Thyroid gland (tissue), 4 donors: Measurements from ENCODE around the gene B3GNT5. TPM values are rescaled to one million over a fixed set of nuclear protein-coding genes. Genes with fewer than 3 reads are reported as not detected.
A peak's percentile ranks its signal among the peaks of the same experiment; 100 is the strongest.

Experiments used
- DNase-seq, 2 donors: peaks; one replicate each; pipeline ENCODE4 v3.0.0-alpha.2; 2019
- H3K27ac ChIP-seq, 3 donors: fragments of 200-600 bp; sonication (generic); 1 replicate in 2 of 3; 2 replicates in 1 of 3; pipeline ENCODE4 v1.5.1; 2016 to 2019; ENCODE audit warnings: mild to moderate bottlenecking in 1 of 3, moderate library complexity in 1 of 3
- H3K27me3 ChIP-seq: fragments of 200-600 bp; sonication (generic); one replicate; pipeline ENCODE4 v1.5.1; 2019
- H3K36me3 ChIP-seq, 2 donors: fragments of 200-600 bp; sonication (generic); one replicate each; pipeline ENCODE4 v1.5.1; 2016 to 2019
- H3K4me1 ChIP-seq, 2 donors: fragments of 200-600 bp; sonication (generic); one replicate each; pipeline ENCODE4 v1.5.1; 2017 to 2019
- H3K4me3 ChIP-seq, 3 donors: fragments of 200-600 bp; sonication (generic); replicated peaks in 1 of 3; 1 replicate in 2 of 3; 2 replicates in 1 of 3; pipeline ENCODE4 v1.5.1; 2016; ENCODE audit warnings: mild to moderate bottlenecking in 1 of 3
- H3K9me3 ChIP-seq: fragments of 200-600 bp; sonication (generic); one replicate; pipeline ENCODE4 v1.5.1; 2017
- CTCF ChIP-seq, 6 experiments: fragments of 200-600 bp in 3 of 6; fragments of 450-650 bp in 3 of 6; sonication (generic) in 3 of 6; IDR thresholded peaks; one replicate each; pipeline ENCODE4 v1.5.1; 2016 to 2019; ENCODE audit warnings: antibody characterized with exemption in 6 of 6, mild to moderate bottlenecking in 2 of 6, inconsistent platforms in 1 of 6, moderate library complexity in 1 of 6
- POLR2A ChIP-seq, 2 donors: fragments of 450-650 bp; IDR thresholded peaks; one replicate each; pipeline ENCODE4 v1.6.1; 2017; ENCODE audit warnings: antibody characterized with exemption in 2 of 2, mild to moderate bottlenecking in 2 of 2, moderate library complexity in 1 of 2
- WGBS, 2 donors: methylation state at CpG; one replicate each; pipeline ENCODE4 v1.1.5; 2017; 5-methylcytosine and 5-hydroxymethylcytosine counted together
- intact Hi-C: fragments of 100-400 bp; cut with DNase I; formaldehyde crosslinking; loops from one replicate; pipeline ENCODE4 v1.15.1; 2023
- total RNA-seq, 4 donors: library from RNA; depleted of rRNA; stranded (reverse); fragments of >200 nt; gene quantifications; one replicate each; pipeline ENCODE4 v1.2.3, GENCODE V29; 2016

B3GNT5 gene
- total RNA-seq, 4 donors from 2014 or later = 5.2 to 10.6 (median 7.1) TPM

DNA sequence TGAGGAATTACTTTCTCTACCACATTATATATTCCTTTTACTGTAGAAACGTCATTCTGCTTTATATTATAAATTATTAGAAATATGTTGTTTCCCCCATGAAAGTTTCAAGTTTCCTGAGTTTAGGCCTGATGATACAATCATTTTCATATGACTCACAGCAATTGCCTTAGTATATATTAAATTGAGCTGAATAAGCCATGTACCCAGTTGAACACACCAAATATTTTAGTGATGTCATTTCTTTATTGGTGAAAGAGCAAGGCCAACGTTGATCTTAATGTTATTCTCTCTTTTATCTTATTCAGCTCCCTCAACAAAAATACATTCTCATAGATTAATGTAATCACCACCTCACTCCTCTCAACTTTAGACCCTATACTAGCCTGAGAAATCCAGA lies 30.8 kb downstream of the B3GNT5 start:
- no peak overlapping the region for H3K27ac ChIP-seq
- no peaks in the 10 kb centered on the region for H3K36me3 ChIP-seq
- H3K27me3 ChIP-seq = no peaks in the 10 kb centered on the region
- intact Hi-C loops = no loop called here
- DNase-seq = no peak
- peaks cover 7 to 14% of the 10 kb centered on the region in 2 donors for H3K4me1 ChIP-seq
- no peaks in the 10 kb centered on the region for H3K9me3 ChIP-seq
- TF ChIP-seq POLR2A (IDR thresholded peaks at IDR 0.05) = no peak
- no peak for TF ChIP-seq CTCF (IDR thresholded peaks at IDR 0.05)
- H3K4me3 ChIP-seq = no peak overlapping the region
- WGBS, 2 donors = 59 to 90% methylated on average over 2 of the region's 2 CpGs

DNA sequence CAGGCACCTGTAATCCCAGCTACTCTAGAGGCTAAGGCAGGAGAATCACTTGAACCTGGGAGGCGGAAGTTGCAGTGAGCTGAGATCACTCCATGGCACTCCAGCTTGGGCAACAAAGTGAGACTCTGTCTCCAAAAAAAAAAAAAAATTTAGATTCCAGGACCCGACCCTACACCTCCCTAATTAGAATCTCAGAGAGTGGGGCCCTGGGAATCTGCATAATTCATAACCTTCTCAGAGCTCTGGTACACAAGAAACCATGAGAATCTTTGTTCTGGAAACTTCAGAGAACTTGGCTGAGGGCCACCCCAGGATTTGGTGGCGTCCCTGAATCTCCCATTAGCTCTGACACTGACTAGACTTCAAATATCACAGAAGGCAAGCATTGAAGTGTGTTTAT lies 31.5 kb downstream of the B3GNT5 start:
- intact Hi-C loops = no loop called here
- peak overlapping the region in 1 of 3 donors; percentile 61 for H3K27ac ChIP-seq
- H3K9me3 ChIP-seq = no peaks in the 10 kb centered on the region
- H3K36me3 ChIP-seq = no peaks in the 10 kb centered on the region
- no peaks in the 10 kb centered on the region for H3K27me3 ChIP-seq
- DNase-seq = no peak
- TF ChIP-seq POLR2A (IDR thresholded peaks at IDR 0.05) = no peak
- TF ChIP-seq CTCF (IDR thresholded peaks at IDR 0.05) = no peak
- 74 to 89% methylated on average over 3 of the region's 3 CpGs for WGBS, 2 donors
- no peak overlapping the region for H3K4me3 ChIP-seq
- H3K4me1 ChIP-seq = peaks cover 7 to 14% of the 10 kb centered on the region in 2 donors

GRCh38 chr3:183285318-183285717 lies 32.3 kb downstream of the B3GNT5 start:
- Histone ChIP-seq H3K27me3 (no peaks in the 10 kb centered on the region), H3K9me3 (no peaks in the 10 kb centered on the region), H3K4me1 (peaks cover 7 to 14% of the 10 kb centered on the region in 2 donors), H3K27ac (peak overlapping the region in 2 of 3 donors; percentile 17 to 61), H3K4me3 (no peak overlapping the region), H3K36me3 (no peaks in the 10 kb centered on the region)
- no peak for TF ChIP-seq CTCF (IDR thresholded peaks at IDR 0.05)
- TF ChIP-seq POLR2A (IDR thresholded peaks at IDR 0.05) = no peak
- intact Hi-C loops = no loop called here
- 64 to 83% methylated on average over 1 of the region's 1 CpG for WGBS, 2 donors
- DNase-seq = no peak

- no peaks in the 10 kb centered on the region for H3K36me3 ChIP-seq
- peak; percentile 48 to 53 for DNase-seq
- peak overlapping the region in 2 of 3 donors; percentile 17 to 61 for H3K27ac ChIP-seq
- H3K4me3 ChIP-seq = no peak overlapping the region
- H3K9me3 ChIP-seq = no peaks in the 10 kb centered on the region
- intact Hi-C loops = no loop called here
- TF ChIP-seq CTCF (IDR thresholded peaks at IDR 0.05) (no peak), POLR2A (IDR thresholded peaks at IDR 0.05) (no peak)
- 46 to 65% methylated on average over 10 of the region's 10 CpGs for WGBS, 2 donors
- peaks cover 7 to 14% of the 10 kb centered on the region in 2 donors for H3K4me1 ChIP-seq
- H3K27me3 ChIP-seq = no peaks in the 10 kb centered on the region
These were observed 32.9 kb downstream of the B3GNT5 start for GRCh38 chr3:183285828-183286457.

DNA sequence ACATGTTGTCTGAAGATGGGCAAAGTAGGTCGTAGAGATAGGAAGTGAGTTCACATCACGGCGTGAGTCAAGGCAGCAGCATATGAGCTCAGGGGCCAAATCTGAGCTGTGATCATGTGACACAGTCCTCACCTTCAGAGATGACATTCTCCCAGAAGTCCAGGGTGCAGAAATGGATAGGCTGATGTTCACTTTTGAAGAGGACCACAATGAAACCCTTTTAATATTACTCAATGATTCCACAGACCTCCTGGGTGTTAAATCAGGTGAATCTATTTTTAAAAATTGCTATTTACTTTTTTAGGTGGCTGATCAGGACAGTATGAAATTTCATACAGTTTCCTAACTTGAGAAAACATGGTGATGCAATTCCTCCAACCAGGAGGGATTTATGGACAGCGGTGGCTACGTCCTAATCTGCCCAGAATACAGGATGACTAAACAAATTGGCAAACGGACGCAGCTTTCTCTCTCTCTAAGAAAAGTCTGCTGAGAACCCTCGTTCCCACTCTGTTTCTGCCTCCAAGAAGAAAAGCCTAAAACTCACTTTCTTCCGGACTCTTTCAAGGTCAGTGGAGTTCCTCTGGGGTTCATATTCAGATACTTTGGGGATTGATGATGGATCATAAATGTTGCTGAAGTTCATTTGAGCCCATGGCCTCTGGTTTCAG lies 34.4 kb downstream of the B3GNT5 start:
- no peak for DNase-seq
- H3K27ac ChIP-seq = no peak overlapping the region
- no peaks in the 10 kb centered on the region for H3K36me3 ChIP-seq
- no peaks in the 10 kb centered on the region for H3K27me3 ChIP-seq
- intact Hi-C loops = no loop called here
- no peaks in the 10 kb centered on the region for H3K9me3 ChIP-seq
- H3K4me3 ChIP-seq = no peak overlapping the region
- no peak for TF ChIP-seq POLR2A (IDR thresholded peaks at IDR 0.05)
- TF ChIP-seq CTCF (IDR thresholded peaks at IDR 0.05) = no peak
- H3K4me1 ChIP-seq = peaks cover 7 to 14% of the 10 kb centered on the region in 2 donors
- 76 to 84% methylated on average over 9 of the region's 9 CpGs for WGBS, 2 donors
